ENCODE data around the gene PKLR. TPM values are rescaled to one million over a fixed set of nuclear protein-coding genes. Genes with fewer than 3 reads are reported as not detected.

PKLR gene
- total and polyA plus RNA-seq, 2 donors (not counting 3 experiments of a cell fraction or from before 2014, with no cell fraction given), result not detected

DNA sequence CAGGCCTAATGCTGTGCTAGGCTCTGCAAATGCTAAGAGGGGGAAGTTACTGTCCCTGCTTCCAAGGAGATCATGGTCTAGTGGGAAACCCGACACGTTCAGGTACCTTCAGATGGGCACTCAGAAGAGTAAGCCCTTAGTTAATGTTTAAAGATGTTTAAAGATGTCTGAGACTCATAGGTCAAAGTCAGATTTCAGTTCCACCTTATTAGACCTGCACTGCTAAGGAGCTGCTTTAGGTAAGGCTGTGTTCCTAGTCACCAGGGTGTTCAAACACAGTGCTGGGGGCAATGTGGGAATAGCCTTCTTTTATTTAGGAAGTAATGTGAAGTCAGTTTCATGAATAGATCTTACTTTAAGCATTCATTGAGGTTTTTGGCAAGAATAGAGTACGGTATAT, 15.7 kb upstream of the PKLR start:
- ChIA-PET CTCF (no interaction called here), POLR2A (no interaction called here)
- DNase-seq (ENCODE audit: low read depth, low spot score) (no peak), FAIRE-seq (no peak)
- Histone ChIP-seq H3K9me1 (replicated peaks; ENCODE audit: control insufficient read depth, extremely low read depth, insufficient read depth, low read length) (no peaks in the 10 kb centered on the region), H3K27me3 (ENCODE audit: control insufficient read depth in 2 of 2, insufficient read depth in 2 of 2, low read length in 2 of 2) (no peaks in the 10 kb centered on the region), H3K4me2 (ENCODE audit: insufficient read depth, low read length) (no peak overlapping the region), H2AFZ (ENCODE audit: low read depth, low read length) (no peak overlapping the region), H3K36me3 (ENCODE audit: control insufficient read depth in 2 of 2, extremely low read depth in 1 of 2, insufficient read depth in 2 of 2, low read length in 2 of 2) (peaks cover 32 to 35% of the 10 kb centered on the region in 2 experiments), H3K9ac (replicated peaks; ENCODE audit: extremely low read depth, insufficient read depth, low read length) (no peak overlapping the region), H3K27ac (ENCODE audit: insufficient read depth, low read depth, low read length) (no peak overlapping the region), H4K20me1 (replicated peaks; ENCODE audit: control insufficient read depth, extremely low read depth, insufficient read depth, low read length) (no peaks in the 10 kb centered on the region), H3K9me3 (replicated peaks; ENCODE audit: control insufficient read depth, insufficient read depth, low read length) (no peaks in the 10 kb centered on the region), H3K79me2 (ENCODE audit: control insufficient read depth, insufficient read depth, low read length) (peaks cover 22% of the 10 kb centered on the region), H3K4me1 (ENCODE audit: control insufficient read depth, extremely low read depth, insufficient read depth, low read length) (peaks cover 27% of the 10 kb centered on the region), H3K4me3 (replicated peaks in 1 of 3; ENCODE audit: insufficient read depth in 1 of 3, low read depth in 1 of 3, low read length in 3 of 3) (no peak overlapping the region)
- no peak for TF ChIP-seq POLR2A (IDR thresholded peaks at IDR 0.05; ENCODE audit: low read depth, low read length)
- TF ChIP-seq MYC (IDR thresholded peaks at IDR 0.05; ENCODE audit: low read depth, low read length), result no peak
- no peak for TF ChIP-seq POLR2AphosphoS5 (IDR thresholded peaks at IDR 0.05; ENCODE audit: insufficient read depth, low read depth, low read length)
- TF ChIP-seq, protein P1, sequence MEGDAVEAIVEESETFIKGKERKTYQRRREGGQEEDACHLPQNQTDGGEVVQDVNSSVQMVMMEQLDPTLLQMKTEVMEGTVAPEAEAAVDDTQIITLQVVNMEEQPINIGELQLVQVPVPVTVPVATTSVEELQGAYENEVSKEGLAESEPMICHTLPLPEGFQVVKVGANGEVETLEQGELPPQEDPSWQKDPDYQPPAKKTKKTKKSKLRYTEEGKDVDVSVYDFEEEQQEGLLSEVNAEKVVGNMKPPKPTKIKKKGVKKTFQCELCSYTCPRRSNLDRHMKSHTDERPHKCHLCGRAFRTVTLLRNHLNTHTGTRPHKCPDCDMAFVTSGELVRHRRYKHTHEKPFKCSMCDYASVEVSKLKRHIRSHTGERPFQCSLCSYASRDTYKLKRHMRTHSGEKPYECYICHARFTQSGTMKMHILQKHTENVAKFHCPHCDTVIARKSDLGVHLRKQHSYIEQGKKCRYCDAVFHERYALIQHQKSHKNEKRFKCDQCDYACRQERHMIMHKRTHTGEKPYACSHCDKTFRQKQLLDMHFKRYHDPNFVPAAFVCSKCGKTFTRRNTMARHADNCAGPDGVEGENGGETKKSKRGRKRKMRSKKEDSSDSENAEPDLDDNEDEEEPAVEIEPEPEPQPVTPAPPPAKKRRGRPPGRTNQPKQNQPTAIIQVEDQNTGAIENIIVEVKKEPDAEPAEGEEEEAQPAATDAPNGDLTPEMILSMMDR (IDR thresholded peaks at IDR 0.05; ENCODE audit: extremely low read depth in 1 of 2, insufficient read depth in 1 of 2, low read depth in 1 of 2, low read length in 2 of 2), result no peak
- TF ChIP-seq JUN (IDR thresholded peaks at IDR 0.05; ENCODE audit: borderline replicate concordance, insufficient read depth, insufficient read length, low read depth), result no peak
- no peak for TF ChIP-seq EZH2 (IDR thresholded peaks at IDR 0.05; ENCODE audit: borderline replicate concordance, low read depth, low read length, severe bottlenecking)
- no peak for TF ChIP-seq GATA2 (IDR thresholded peaks at IDR 0.05; ENCODE audit: insufficient read depth, insufficient read length, low read depth, low read length)
- TF ChIP-seq, protein P2, sequence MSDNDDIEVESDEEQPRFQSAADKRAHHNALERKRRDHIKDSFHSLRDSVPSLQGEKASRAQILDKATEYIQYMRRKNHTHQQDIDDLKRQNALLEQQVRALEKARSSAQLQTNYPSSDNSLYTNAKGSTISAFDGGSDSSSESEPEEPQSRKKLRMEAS (IDR thresholded peaks at IDR 0.05; ENCODE audit: insufficient read depth, insufficient read length), result no peak
- no peak for TF ChIP-seq FOS (IDR thresholded peaks at IDR 0.05; ENCODE audit: borderline replicate concordance, insufficient read depth, low read length)
- no TSS peak for BruUV-seq (replicated peaks)
- intact Hi-C loops (cut with micrococcal nuclease), result no loop called here
- dilution Hi-C loops (cut with MboI; ENCODE audit: extremely low pct_ligation_motif_present, low sequenced_read_pairs), result no loop called here
